ENCODE results near the gene ITGA2B.
A peak's percentile ranks its signal among the peaks of the same experiment; 100 is the strongest.

Gene ITGA2B

GRCh38 chr17:44327715-44328449, 61.6 kb downstream of the ITGA2B start:
- TF ChIP-seq EGR1 (IDR thresholded peaks at IDR 0.05) (no peak), RAD21 (IDR thresholded peaks at IDR 0.05; ENCODE audit: low read depth) (no peak), NFIC (IDR thresholded peaks at IDR 0.05) (no peak), TEAD4 (IDR thresholded peaks at IDR 0.05) (no peak), ZBTB7A (IDR thresholded peaks at IDR 0.05; ENCODE audit: low read depth) (no peak), TCF12 (IDR thresholded peaks at IDR 0.05; ENCODE audit: low read depth) (no peak)
- TF ChIP-seq, protein P1, sequence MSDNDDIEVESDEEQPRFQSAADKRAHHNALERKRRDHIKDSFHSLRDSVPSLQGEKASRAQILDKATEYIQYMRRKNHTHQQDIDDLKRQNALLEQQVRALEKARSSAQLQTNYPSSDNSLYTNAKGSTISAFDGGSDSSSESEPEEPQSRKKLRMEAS (IDR thresholded peaks at IDR 0.05), result no peak

GRCh38 chr17:44326861-44327444, 62.5 kb downstream of the ITGA2B start:
- TF ChIP-seq RAD21 (IDR thresholded peaks at IDR 0.05; ENCODE audit: low read depth), result 0 out of 2 replicates have a peak, but pooled peaks have one; percentile 10
- peak; percentile 18; the same call in 1 of the 2 replicates for TF ChIP-seq YY1 (IDR thresholded peaks at IDR 0.05; ENCODE audit: low read depth)
- peak; percentile 38; the same call in 1 of the 2 replicates for TF ChIP-seq TAF1 (IDR thresholded peaks at IDR 0.05; ENCODE audit: low read depth)
- TF ChIP-seq USF1 (IDR thresholded peaks at IDR 0.05), result peak; percentile 91
- peak; percentile 67; the same call in 1 of the 2 replicates for TF ChIP-seq CREB1 (IDR thresholded peaks at IDR 0.05; ENCODE audit: low read depth)
- no peak for TF ChIP-seq FOXM1 (IDR thresholded peaks at IDR 0.05; ENCODE audit: borderline replicate concordance, low read depth)
- 0 out of 2 replicates have a peak, but pooled peaks have one; percentile 36 for TF ChIP-seq EP300 (IDR thresholded peaks at IDR 0.05; ENCODE audit: borderline replicate concordance)
- TF ChIP-seq TCF12 (IDR thresholded peaks at IDR 0.05; ENCODE audit: low read depth), result peak; percentile 52; the same call in 1 of the 2 replicates
- TF ChIP-seq, protein P2, sequence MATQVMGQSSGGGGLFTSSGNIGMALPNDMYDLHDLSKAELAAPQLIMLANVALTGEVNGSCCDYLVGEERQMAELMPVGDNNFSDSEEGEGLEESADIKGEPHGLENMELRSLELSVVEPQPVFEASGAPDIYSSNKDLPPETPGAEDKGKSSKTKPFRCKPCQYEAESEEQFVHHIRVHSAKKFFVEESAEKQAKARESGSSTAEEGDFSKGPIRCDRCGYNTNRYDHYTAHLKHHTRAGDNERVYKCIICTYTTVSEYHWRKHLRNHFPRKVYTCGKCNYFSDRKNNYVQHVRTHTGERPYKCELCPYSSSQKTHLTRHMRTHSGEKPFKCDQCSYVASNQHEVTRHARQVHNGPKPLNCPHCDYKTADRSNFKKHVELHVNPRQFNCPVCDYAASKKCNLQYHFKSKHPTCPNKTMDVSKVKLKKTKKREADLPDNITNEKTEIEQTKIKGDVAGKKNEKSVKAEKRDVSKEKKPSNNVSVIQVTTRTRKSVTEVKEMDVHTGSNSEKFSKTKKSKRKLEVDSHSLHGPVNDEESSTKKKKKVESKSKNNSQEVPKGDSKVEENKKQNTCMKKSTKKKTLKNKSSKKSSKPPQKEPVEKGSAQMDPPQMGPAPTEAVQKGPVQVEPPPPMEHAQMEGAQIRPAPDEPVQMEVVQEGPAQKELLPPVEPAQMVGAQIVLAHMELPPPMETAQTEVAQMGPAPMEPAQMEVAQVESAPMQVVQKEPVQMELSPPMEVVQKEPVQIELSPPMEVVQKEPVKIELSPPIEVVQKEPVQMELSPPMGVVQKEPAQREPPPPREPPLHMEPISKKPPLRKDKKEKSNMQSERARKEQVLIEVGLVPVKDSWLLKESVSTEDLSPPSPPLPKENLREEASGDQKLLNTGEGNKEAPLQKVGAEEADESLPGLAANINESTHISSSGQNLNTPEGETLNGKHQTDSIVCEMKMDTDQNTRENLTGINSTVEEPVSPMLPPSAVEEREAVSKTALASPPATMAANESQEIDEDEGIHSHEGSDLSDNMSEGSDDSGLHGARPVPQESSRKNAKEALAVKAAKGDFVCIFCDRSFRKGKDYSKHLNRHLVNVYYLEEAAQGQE (IDR thresholded peaks at IDR 0.05; ENCODE audit: low read depth), result no peak
- TF ChIP-seq, protein P1 (IDR thresholded peaks at IDR 0.05), result peak; percentile 96
- peak; percentile 62 for TF ChIP-seq TEAD4 (IDR thresholded peaks at IDR 0.05)

DNA sequence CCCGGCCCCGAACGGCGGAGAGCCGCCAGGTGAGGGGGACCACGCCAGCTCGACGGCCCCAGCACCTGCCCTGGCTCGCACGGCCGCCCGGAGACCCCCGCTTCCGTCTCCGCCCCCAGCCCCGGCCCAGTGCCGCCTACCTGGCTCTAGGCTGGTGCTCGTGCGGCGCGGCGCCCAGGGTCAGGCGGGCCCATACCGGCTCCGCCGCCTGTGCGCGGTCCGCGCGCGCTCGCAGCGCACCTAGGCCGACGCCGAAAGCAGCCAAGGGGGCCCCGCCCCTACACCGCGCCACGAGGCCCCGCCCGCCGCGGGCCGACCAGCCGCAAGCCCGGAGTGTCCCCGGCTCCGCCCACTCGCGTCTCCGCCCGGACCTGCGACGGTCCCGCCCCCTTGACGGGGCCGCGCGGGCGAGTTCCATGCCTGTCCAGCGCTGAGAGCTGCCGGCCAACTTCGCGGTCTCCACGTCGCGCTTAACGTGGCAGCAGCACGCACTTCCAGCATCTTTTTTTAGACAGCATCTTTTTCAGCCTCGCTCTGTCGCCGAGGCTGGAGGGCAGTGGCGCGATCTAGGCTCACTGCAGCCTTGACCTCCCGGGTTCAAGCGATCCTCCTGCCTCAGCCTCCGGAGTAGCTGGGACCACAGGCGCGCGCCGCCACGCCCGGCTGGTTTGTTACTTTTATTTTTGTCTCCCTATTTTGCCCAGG, 64.7 kb downstream of the ITGA2B start, which contains the start of gene SLC25A39:
TSS of gene SLC25A39 (minus strand) at position 253 of the 705 bp plus-strand sequence. CDS start 1,261 bp downstream, outside the sequence.
- TF ChIP-seq RAD21 (IDR thresholded peaks at IDR 0.05; ENCODE audit: low read depth), result 0 out of 2 replicates have a peak, but pooled peaks have one; percentile 0
- TF ChIP-seq, protein P2 (IDR thresholded peaks at IDR 0.05; ENCODE audit: low read depth), result no peak
- TF ChIP-seq NFIC (IDR thresholded peaks at IDR 0.05), result no peak; the same call in 1 of the 2 replicates
- peak; percentile 61 for TF ChIP-seq USF1 (IDR thresholded peaks at IDR 0.05)
- peak; percentile 38; the same call in 1 of the 2 replicates for TF ChIP-seq YY1 (IDR thresholded peaks at IDR 0.05; ENCODE audit: low read depth)
- no peak for TF ChIP-seq TCF12 (IDR thresholded peaks at IDR 0.05; ENCODE audit: low read depth)
- no peak for TF ChIP-seq TEAD4 (IDR thresholded peaks at IDR 0.05)
- TF ChIP-seq ZBTB7A (IDR thresholded peaks at IDR 0.05; ENCODE audit: low read depth), result no peak
- TF ChIP-seq FOXM1 (IDR thresholded peaks at IDR 0.05; ENCODE audit: borderline replicate concordance, low read depth), result no peak
- TF ChIP-seq EP300 (IDR thresholded peaks at IDR 0.05; ENCODE audit: borderline replicate concordance), result no peak
- TF ChIP-seq CEBPB (IDR thresholded peaks at IDR 0.05), result no peak
- TF ChIP-seq EGR1 (IDR thresholded peaks at IDR 0.05), result no peak
- no peak for TF ChIP-seq CREB1 (IDR thresholded peaks at IDR 0.05; ENCODE audit: low read depth)
- peak; percentile 58; the same call in 1 of the 2 replicates for TF ChIP-seq TAF1 (IDR thresholded peaks at IDR 0.05; ENCODE audit: low read depth)
- TF ChIP-seq, protein P1 (IDR thresholded peaks at IDR 0.05), result no peak; the same call in 1 of the 2 replicates

- no peak for TF ChIP-seq FOXM1 (IDR thresholded peaks at IDR 0.05; ENCODE audit: borderline replicate concordance, low read depth)
- TF ChIP-seq EGR1 (IDR thresholded peaks at IDR 0.05), result no peak
- TF ChIP-seq, protein P1 (IDR thresholded peaks at IDR 0.05), result peak; percentile 85
- no peak for TF ChIP-seq CREB1 (IDR thresholded peaks at IDR 0.05; ENCODE audit: low read depth)
Observed at GRCh38 chr17:44324092-44324570, 65.3 kb downstream of the ITGA2B start.
